AG10803 (cell line): ENCODE results near the gene HSPH1.

Experiments
- DNase-seq: peaks from one replicate; pipeline ENCODE4 v3.0.0; 2010; ENCODE audit warnings: low read depth
- H3K4me3 ChIP-seq: 2 replicates; pipeline ENCODE4 v1.5.1; 2011; ENCODE audit warnings: mild to moderate bottlenecking, low read length, control low read depth
- TF ChIP-seq, protein P1 (sequence below): conservative IDR thresholded peaks from 2 replicates; pipeline ENCODE4 v1.5.1; 2011; ENCODE audit warnings: mild to moderate bottlenecking, low read length, control low read depth, inconsistent platforms

Gene HSPH1

GRCh38 chr13:31131470-31131961 lies 30.2 kb downstream of the HSPH1 start:
- no peak for DNase-seq
- TF ChIP-seq, protein P1, sequence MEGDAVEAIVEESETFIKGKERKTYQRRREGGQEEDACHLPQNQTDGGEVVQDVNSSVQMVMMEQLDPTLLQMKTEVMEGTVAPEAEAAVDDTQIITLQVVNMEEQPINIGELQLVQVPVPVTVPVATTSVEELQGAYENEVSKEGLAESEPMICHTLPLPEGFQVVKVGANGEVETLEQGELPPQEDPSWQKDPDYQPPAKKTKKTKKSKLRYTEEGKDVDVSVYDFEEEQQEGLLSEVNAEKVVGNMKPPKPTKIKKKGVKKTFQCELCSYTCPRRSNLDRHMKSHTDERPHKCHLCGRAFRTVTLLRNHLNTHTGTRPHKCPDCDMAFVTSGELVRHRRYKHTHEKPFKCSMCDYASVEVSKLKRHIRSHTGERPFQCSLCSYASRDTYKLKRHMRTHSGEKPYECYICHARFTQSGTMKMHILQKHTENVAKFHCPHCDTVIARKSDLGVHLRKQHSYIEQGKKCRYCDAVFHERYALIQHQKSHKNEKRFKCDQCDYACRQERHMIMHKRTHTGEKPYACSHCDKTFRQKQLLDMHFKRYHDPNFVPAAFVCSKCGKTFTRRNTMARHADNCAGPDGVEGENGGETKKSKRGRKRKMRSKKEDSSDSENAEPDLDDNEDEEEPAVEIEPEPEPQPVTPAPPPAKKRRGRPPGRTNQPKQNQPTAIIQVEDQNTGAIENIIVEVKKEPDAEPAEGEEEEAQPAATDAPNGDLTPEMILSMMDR: no peak
- no peak overlapping the region for H3K4me3 ChIP-seq

DNA sequence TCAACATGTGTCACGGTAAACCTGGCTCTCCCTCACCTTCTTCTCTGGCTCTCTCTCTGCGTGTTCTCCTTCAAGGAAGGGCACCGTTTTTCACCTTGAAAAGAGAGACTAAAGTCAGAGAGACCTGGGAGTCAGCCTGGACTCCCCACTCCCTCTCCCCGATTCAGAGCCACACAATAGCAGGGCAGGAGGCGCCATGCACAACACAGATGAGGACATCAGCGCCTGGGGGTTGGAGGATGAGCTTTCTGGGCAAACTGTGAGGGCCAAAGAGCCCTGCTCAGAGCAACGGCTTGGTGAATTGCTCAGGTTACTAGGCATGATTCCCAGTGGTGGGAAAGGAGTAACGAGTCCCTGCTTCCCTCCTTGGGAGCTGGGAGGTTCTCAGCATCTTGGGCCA lies 32.3 kb downstream of the HSPH1 start:
- TF ChIP-seq, protein P1: no peak
- no peak overlapping the region for H3K4me3 ChIP-seq
- DNase-seq: no peak

DNA sequence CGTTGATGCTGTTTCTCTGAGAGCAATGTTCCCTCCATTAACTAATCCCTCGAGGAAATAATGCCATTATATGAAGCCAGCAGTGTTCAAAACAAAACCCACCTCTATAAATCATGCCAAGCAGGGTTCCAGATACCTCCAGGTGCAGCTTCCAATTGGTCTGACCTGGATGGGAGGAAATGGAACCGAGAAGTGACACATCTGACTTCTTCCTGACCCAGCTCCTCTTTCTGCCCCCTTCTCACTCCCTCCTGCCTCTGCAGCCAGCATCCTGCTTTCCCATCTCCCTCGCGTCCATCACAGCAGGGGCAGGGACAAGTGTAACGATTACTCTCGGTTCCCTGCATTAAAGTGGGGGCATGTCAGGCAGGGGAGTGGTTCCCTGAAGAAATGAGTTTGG lies 37.5 kb downstream of the HSPH1 start:
- TF ChIP-seq, protein P1: no peak
- H3K4me3 ChIP-seq: no peak overlapping the region
- no peak for DNase-seq

GRCh38 chr13:31122544-31123260 lies 39.0 kb downstream of the HSPH1 start:
- H3K4me3 ChIP-seq: no peak overlapping the region
- TF ChIP-seq, protein P1: no peak
- DNase-seq: no peak

- H3K4me3 ChIP-seq: no peak overlapping the region
- TF ChIP-seq, protein P1: no peak
- DNase-seq: no peak
Observed at GRCh38 chr13:31122143-31122542, 39.6 kb downstream of the HSPH1 start.

- TF ChIP-seq, protein P1: no peak
- DNase-seq: no peak
- no peak overlapping the region for H3K4me3 ChIP-seq
Observed at GRCh38 chr13:31121379-31122140, 40.1 kb downstream of the HSPH1 start.
